CD4-positive, alpha-beta T cell treated with Interleukin-4 for 4 hours (primary cell): ENCODE results near the gene MOGAT1.
A peak's percentile ranks its signal among the peaks of the same experiment; 100 is the strongest.
"Not testable (repeated sequence)": the region's sequence is repeated elsewhere in the genome, so short reads cannot be mapped to it uniquely, and the experiment has no call there.

Experiments used
- DNase-seq: peaks from one replicate; pipeline ENCODE4 v3.0.0-alpha.2; 2020

MOGAT1 gene

DNA sequence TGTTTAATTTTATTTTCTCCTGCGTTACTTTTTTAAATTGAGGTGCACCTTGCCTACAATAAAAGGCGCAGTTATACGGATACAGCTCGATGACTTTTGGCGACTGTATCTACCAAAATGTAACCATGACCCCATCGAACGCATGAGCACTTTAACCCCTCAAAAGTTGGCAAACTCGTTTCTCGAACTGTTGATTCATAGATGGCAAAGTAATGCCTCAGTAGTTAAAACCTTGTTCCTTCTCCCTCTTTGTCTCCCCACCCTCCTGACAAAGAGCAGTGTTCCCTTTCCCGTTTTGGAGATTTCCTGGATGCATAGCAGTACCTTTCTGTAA lies 577 bp downstream of the MOGAT1 start:
- DNase-seq = no peak

DNA sequence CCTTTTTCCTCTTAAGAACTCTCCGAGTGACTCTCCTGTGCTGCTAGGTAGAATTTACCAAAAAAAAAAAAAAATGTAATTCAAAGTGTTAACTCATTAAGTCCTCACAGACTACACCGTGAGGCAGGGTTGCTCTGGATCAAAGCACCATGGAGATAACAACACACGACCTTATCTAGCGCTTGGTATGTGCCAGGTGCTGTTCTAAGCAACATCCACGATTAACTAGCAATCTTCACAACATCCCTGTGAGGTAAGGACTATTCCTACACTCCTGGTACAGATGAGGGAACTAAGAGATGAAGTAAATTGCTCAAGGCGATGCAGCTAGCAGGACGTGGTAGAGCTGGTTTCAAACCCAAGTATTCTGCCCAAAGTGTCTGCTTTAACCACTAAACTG lies 1.8 kb downstream of the MOGAT1 start:
- no peak for DNase-seq

DNA sequence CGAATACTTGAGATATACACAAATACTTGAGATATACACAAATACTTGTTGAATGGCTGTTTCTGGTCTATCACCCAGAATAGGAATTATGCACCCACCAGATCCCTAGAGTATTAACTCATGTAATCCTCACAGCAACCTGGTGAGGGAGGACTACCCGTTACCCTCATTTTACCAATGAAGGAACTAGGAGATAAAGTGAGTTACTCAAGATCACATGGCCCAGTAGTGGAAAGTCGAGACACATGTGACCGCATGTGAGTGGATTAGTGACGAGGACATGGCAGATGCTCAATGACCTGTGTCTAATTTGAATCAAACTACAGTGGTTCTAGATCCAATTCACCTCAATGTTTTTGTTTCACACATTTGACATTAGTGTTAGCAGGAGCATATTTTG lies 2.4 kb downstream of the MOGAT1 start:
- DNase-seq = no peak

DNA sequence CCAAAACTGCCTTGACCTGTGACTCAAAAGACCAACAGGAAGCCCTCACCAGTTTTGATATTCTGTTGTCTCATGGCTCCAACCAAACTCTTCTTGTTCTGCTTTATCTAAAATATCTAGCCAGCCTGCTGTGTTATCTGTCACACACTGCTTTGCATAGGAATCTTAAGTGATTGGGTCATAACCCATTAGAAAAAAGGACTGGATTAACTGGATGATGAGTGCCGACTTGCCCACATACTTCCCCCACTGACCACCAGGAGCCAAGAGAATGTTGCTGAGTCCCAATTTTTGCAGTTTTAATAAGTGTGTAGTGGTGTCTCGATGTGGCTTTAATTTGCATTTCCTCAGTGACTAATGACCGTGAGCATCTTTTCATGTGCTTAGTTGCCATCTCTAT lies 6.5 kb downstream of the MOGAT1 start:
- no peak for DNase-seq

DNA sequence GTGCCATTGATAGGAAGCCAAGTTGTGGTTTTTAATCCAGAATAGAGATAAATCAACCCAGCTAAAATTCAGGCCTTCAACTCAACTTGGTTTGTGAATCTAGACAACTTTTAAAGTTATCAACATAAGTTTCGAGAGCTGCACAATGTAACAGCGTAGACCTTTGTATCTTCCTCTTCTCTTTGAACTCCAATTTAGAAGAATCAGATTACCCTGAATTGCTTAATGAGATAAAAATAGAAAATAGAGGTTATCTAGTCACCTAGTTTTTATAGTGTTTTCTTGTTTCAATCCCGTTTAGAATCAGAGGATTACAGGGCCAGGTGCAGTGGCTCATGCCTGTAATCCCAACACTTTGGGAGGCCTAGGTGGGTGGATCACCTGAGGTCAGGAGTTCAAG lies 12.3 kb downstream of the MOGAT1 start:
- DNase-seq = no peak

DNA sequence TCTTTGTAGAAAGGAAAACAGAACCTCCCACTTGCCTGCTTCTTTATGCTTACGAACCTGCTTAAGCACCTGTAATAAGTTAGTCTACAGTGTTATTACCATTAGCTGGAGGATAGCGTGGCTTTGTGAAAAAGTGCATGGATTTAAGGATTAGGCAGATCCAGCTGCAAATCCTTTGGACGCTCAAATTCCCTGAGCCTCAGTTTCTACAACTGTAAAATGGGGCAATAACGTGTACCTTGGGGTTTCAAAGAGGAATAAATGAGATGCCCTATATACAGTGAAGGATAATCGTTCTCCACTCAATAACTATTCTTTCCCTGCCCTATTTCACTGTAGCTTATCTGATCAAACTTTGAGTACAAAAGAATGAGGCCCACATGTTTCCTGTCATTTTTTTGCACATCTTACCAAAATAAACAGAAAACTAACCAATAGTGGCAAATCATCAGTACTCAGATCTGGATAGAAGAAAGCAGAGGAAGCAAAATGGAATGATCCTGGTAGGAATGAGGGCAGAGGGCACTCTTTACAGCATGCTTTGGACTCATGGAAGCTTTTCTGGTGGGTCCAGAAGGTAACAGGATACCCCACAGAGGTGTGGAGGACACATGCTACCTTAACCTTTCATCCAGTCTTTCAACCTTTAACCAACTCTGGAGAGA lies 14.8 kb downstream of the MOGAT1 start:
- no peak for DNase-seq

DNA sequence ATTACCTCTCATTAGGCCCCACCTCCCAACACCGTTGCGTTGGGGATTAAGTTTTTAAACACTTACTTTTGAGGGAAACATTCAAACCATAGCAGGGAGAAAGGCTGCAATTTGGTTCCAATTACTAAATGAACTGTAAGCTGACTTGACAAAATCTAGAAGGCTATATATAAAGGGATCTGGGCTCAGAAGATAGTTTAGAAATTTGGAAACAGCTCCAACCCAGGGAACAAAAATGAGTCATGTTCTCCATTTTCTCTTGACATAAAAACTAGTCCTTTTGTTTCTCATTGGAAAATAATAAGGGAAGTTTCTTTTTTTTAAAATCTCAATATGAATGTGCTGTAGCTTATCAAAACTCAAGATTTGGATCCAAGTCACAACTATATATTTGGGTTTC lies 17.5 kb downstream of the MOGAT1 start:
- no peak for DNase-seq

DNA sequence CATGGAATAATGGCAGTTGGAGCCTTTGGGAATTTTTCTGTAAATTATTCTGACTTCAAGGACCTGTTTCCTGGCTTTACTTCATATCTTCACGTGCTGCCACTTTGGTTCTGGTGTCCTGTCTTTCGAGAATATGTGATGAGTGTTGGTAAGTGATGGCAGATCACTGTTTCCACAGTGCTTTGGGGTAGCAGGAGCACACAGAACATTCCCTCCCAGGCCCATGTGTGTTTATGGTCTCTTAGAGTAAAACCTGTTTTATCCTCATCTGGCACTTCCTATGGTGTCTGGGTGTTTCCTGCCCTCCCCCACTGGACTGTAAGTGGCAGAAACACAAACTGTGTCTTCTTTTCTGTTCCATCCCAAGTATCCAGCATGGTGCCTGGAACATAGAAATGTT lies 17.9 kb downstream of the MOGAT1 start:
- DNase-seq = no peak

DNA sequence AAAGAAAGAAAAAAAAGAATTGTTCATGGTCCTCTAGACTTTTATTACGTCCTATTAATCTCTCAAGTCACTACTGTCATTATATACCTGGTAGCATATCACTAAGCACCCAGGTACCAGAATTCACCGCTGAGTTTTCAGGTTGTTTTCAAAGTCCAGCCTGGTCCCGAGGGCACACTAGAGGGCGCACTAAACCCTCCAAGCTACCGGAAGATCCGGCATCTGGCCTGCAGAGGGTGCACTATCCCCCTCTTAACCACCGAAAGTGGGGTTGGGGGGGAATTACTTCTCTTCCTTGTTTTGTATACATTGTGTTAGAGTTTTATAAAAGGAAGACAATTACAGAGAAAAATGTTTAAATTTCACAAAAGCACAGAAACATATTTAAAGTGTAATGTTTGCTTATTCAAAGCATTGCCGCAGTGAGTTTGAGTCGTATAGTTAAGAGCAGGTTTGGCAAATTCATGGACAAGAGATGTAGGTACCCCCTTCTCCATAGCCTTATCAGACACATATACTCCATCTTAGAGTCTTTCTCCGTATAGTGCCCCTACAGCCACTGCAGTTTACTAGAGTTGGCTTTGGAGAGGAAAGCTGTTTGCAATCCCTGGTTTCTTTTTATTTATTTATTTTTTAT lies 19.2 kb downstream of the MOGAT1 start:
- DNase-seq = peak; percentile 61

DNA sequence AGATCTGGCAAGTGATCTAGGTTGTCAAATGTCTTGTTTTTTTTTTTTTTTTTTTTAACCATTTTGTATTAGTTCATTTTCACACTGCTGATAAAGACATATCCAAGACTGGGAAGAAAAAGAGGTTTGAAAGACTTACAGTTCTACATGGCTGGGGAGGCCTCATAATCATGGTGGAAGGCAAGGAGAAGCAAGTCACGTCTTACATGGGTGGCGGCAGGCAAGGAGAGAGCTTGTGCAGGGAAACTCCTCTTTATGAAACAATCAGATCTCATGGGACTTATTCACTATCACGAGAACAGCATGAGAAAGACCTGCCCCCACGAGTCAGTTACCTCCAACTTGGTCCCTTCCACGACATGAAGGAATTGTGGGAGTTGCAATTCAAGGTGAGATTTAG lies 22.0 kb downstream of the MOGAT1 start:
- DNase-seq = not testable (repeated sequence)

DNA sequence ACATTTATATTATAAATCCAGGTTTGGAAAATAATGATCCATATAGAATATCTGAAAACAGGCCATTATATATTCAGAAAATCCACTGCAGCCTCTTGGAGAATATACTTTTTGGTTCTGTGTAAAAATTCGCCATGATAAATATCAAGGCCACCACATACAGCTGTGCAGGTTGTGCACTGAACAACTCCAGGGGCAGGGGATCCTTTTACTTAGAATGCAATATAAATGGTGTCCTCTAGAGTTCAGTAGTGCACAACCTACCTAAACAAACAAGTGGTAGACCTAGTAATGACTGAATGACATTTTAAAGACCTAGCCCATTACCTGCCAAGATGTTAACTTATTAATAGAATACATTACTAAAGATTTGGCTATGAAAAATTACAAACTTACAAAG lies 22.4 kb downstream of the MOGAT1 start:
- no peak for DNase-seq

DNA sequence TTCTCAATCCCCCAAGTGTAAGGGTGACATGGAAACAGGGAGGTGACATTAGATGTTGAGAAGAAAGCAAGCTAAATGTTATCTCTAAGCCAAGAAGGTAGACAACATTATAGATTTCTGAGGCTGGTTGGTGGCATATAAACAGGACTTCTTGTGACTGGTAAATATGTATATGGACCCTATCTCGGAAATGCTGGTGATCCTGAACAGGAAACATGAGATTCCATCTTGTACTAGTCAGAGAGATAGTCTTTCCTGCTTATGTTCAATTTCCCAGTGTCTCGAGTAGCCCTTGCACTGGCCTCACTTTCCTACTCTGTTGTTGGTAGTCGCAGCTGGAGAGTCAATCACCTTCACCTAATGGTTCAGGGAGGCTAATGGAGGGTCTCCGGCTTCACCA lies 26.8 kb downstream of the MOGAT1 start:
- DNase-seq = no peak

DNA sequence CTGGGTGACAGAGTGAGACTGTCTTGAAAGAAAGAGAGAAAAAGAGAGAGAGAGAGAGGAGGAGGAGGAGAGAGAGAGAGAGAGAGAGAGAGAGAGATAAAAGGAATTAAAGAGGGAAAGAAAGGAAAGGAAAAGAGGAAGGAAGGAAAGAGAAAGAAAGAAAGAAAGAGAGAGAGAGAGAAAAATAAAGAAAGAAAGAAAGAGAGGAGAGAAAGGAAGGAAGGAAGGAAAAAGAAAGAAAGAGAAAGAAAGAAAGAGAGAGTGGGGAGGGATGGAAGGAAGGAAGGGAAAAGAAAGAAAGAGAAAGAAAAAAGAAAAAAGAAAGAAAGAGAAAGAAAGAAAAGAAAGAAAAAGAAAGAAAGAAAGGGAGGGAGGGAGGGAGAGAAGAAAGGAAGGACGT lies 29.8 kb downstream of the MOGAT1 start:
- no peak for DNase-seq

DNA sequence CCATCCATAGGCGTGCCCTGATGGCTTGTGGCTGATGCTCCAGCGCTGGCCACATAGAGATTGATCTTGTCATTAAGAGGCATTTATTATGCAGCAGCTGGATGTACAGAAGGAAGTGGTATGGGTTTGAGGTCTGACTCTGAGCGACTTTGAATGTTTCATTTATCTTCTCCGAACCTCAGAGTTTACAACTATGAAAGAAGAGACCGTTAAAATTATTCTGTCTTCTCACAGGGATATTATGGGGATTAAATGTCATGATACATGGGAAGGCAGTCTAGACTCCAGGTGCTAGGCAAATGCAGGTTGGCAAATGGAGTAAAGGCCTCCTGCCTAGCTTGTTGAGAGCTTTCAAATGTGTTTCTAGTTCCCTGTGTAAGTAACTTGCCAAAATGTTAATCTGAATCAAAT lies 30.3 kb downstream of the MOGAT1 start:
- no peak for DNase-seq

DNA sequence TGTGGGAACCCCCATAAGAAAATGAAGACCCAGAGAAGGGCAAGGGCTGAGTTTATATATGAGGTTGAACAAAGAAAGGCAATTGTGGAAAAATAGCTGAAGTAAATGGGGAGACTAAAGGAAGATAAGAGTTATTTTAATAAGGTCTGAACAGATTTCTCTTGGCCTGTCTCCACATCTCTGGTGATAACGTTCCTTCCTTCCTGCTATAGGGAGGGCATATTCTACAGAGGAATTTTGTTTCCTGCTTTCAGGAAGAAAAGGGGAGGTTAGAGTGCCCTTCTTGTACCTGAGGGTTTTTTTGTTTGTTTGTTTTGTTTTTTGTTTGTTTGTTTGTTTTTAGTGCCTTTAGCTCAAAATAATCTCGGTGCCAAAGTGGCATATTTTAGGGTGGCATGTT lies 31.6 kb downstream of the MOGAT1 start:
- DNase-seq = no peak

DNA sequence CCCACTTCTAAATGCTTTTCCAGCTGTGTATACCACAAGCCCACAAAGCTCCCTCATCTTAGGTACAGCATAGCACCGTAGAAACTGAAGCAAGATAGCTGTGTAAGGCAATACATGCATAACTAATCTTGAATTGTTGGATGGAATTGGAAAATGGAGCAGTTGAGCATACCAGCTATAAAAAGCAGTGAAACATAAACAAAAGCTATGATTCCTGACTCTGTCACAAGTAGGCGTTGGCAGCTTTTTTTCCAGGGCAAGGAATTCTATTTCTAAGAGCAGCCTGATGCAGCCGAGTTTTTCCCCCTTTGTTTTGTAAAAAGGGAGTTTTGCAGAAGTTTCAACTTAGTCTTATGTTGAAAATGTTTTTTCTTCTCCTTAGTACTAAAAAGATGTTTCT lies 32.4 kb downstream of the MOGAT1 start:
- no peak for DNase-seq

DNA sequence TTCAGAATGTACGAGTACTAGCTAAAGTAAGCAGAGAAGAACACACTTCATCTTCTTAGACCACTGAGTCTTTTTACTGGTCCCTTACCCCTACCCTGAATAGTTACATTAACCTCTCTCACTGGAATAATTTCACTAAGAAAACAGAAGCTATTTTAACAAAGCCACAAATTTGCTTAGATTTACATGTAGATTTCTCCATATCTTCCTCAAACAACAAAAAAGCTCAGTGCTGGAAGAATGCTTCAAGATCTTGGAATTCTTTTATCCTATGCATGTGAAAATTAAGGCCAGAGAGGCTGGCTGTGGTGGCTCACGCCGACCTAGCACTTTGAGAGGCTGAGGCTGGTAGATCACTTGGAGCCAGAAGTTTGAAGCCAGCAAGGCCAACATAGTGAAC lies 35.2 kb downstream of the MOGAT1 start:
- DNase-seq = no peak

DNA sequence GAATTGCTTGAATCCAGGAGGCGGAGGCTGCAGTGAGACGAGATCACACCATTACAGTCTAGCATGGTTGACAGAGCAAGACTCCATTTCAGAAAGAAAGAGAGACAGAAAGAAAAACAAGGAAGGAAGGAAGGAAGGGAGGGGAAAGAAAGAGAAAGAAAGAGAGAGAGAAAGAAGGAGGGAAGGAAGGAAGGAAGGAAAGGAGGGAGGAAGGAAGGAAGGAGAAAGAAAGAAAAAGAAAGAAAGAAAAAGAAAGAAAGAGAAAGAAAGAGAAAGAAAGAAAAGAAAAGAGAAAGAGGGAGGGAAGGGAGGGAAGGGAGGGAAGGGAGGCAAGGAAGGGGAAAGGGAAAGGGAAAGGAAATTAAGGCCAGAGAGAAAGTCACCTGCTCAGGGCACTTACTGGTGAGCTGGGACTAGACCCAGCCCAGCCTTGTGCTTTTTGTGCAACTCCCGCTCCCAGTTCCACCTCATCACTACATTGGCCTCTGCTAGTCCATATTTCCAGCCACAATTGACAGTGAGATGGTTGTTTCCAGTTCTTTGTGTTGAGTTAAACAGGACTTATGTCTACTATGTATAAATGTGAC lies 35.7 kb downstream of the MOGAT1 start:
- DNase-seq = no peak

DNA sequence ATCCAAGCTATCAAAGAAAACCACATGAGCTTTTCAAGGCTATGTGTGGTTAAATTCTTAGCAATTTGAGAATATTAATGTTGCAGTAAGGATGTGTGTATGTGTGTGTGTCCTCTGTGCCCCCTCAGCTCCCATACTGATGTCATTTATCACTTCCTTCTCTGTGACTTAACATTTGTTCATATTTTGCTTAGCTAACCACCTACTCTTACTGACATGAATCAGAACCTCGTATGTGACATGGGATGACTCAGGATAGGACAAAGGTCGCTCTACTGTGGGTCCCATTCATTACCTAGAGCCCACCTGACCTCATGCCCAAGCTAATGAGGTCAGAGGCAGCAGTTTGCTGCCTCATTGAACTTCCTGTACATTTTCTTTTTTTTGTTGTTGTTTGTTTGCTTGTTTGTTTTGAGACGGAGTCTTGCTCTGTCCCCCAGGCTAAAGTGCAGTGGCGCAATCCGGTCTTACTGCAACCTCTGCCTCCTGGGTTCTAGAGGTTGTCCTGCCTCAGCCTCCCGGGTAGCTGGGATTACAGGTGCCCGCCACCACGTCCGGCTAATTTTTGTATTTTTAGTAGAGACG lies 36.3 kb downstream of the MOGAT1 start:
- no peak for DNase-seq

DNA sequence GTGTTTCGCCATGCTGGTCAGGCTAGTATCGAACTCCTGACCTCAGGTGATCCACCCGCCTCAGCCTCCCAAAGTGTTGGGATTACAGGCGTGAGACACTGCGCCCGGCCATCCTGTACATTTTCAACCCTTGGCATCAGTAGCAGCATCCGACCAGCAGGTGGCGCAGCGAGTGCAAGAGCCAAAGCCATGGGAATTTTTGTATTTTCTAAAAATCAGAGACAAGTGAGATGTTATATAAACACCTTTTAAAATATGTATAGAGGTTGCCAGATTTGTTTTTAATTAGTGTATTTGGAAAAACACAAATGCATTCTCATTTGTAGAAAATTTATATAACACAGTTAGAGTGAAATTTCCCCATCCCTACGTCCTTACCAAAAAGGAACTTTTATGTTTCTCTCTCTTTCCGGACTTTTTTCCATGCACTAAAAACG lies 36.8 kb downstream of the MOGAT1 start:
- peak; percentile 67 for DNase-seq

DNA sequence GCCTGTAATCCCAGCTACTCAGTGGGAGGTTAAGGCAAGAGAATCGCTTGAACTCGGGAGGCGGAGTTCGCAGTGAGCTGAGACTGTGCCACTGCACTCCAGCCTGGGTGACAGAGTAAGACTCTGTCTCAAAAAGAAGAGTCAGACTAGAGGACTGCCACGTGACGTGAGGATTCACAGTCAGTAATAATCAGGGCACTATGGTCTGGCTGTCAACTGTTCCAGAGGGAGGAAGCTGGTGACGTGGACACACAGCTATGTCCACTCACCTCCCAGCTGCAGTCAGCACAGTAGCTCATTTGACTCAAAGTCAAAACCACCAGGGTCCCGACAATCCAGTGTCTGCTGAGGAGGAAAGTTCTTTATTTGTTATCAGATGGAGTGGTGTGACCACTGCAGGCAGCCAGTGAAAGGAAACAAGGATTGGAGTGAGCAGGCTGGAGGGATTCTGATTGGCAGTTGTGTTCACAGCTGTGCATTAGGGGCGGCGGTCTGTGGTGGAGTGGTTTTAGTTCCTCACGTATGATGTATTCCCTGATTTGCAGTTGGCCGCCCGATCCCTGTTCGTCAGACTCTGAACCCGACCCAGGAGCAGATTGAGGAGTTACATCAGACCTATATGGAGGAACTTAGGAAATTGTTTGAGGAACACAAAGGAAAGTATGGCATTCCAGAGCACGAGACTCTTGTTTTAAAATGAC lies 37.9 kb downstream of the MOGAT1 start:
- DNase-seq = no peak

DNA sequence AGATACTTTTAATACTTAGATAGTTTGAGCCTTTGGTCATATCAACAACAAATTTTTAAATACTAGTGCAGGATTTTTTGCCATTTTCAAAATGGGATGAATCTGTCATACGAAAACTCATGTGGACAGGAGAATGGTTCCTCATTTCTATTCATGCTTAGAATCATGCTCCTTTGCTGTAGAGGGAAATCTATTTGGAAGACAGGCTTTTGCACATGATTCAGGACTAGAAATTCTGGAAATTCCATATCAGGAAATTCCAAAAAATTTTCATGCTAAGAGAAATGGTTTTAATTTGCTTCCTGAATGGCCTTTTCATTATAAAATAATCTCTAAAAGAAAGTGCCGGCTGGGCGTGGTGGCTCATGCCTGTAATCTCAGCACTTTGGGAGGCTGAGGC lies 39.3 kb downstream of the MOGAT1 start:
- DNase-seq = no peak

DNA sequence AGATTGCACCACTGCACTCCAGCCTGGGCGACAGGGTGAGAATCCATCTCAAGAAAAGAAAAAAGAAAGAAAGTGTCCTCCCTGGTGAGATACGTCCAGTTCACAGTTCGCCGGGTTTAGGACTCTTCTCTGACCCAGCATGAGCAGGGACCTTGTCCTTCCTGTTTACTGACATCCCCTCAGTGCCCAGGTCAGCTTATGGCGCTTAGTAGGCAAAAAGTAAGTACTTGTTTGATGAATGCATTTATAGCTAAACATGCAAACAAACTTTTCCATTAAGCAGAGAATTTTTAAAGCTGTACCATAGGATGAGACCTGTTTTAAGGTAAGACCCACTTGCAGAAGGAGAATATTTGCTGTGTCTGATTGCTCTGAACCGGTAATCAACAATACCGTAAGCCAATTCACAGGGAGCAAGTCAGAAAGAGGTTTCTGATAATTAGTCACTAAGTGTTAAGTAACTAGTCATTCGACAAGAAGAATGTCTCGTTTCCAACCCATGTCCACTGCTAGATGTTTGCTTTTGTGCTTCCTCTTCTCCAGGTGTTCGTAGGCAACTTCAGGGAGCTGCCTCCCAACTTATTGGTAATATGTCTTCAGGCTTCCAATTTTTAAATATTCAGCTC lies 40.0 kb downstream of the MOGAT1 start:
- DNase-seq = no peak
